Measurements from ENCODE around the gene ALG12.

Gene ALG12

GRCh38 chr22:49917974-49918910 lies at the start of gene ALG12, which contains the start of gene CRELD2:
Gene ALG12, minus strand, starts transcription at chr22:49918438. Its CDS starts 4,673 bp downstream, at chr22:49913765.
Gene CRELD2, plus strand, starts transcription at chr22:49918634. Its CDS starts 136 bp downstream, at chr22:49918770.
- peak; percentile 84 to 90 for DNase-seq

GRCh38 chr22:49967706-49968208 lies 49.5 kb upstream of the ALG12 start:
- no peak for DNase-seq

- DNase-seq: peak; percentile 58 to 65
Measured at GRCh38 chr22:49966774-49967705, 48.8 kb upstream of the ALG12 start.

- no peak for DNase-seq
Measured at GRCh38 chr22:49966041-49966773, 48.0 kb upstream of the ALG12 start.

- DNase-seq: no peak
Measured at GRCh38 chr22:49965091-49966040, 47.1 kb upstream of the ALG12 start.

GRCh38 chr22:49964136-49965090 lies 46.2 kb upstream of the ALG12 start:
- no peak for DNase-seq

DNA sequence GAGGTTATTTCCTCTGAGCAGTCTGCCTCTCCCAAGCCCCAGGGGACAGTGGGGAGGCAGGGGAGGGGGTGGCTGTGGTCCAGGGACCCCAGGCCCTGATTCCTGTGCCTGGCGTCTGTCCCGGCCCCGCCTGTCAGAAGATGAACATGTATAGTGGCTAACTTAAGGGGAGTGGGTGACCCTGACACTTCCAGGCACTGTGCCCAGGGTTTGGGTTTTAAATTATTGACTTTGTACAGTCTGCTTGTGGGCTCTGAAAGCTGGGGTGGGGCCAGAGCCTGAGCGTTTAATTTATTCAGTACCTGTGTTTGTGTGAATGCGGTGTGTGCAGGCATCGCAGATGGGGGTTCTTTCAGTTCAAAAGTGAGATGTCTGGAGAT lies 45.4 kb upstream of the ALG12 start:
- no peak for DNase-seq

DNA sequence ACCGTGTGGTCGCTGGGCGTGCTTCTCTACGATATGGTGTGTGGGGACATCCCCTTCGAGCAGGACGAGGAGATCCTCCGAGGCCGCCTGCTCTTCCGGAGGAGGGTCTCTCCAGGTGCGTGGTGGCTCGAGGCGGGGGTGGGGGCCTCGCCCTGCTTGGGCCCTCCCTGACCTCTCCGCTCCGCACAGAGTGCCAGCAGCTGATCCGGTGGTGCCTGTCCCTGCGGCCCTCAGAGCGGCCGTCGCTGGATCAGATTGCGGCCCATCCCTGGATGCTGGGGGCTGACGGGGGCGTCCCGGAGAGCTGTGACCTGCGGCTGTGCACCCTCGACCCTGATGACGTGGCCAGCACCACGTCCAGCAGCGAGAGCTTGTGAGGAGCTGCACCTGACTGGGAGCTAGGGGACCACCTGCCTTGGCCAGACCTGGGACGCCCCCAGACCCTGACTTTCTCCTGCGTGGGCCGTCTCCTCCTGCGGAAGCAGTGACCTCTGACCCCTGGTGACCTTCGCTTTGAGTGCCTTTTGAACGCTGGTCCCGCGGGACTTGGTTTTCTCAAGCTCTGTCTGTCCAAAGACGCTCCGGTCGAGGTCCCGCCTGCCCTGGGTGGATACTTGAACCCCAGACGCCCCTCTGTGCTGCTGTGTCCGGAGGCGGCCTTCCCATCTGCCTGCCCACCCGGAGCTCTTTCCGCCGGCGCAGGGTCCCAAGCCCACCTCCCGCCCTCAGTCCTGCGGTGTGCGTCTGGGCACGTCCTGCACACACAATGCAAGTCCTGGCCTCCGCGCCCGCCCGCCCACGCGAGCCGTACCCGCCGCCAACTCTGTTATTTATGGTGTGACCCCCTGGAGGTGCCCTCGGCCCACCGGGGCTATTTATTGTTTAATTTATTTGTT lies 44.8 kb upstream of the ALG12 start:
- no peak for DNase-seq

- peak; percentile 21 to 32 for DNase-seq
Measured at GRCh38 chr22:49962012-49962750, 43.9 kb upstream of the ALG12 start.

DNA sequence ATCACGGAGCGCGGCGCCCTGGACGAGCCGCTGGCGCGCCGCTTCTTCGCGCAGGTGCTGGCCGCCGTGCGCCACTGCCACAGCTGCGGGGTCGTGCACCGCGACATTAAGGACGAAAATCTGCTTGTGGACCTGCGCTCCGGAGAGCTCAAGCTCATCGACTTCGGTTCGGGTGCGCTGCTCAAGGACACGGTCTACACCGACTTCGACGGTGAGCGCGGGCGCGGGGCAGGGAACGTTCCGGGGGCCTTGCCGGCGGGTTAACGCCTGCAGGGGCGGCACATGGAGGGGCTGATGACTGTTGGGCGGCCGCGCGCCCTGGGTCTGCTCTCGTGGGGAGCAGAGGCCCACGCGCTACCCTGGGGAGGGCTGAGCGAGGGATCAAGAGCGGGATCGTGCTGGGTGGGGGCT lies 43.4 kb upstream of the ALG12 start:
- no peak for DNase-seq

DNA sequence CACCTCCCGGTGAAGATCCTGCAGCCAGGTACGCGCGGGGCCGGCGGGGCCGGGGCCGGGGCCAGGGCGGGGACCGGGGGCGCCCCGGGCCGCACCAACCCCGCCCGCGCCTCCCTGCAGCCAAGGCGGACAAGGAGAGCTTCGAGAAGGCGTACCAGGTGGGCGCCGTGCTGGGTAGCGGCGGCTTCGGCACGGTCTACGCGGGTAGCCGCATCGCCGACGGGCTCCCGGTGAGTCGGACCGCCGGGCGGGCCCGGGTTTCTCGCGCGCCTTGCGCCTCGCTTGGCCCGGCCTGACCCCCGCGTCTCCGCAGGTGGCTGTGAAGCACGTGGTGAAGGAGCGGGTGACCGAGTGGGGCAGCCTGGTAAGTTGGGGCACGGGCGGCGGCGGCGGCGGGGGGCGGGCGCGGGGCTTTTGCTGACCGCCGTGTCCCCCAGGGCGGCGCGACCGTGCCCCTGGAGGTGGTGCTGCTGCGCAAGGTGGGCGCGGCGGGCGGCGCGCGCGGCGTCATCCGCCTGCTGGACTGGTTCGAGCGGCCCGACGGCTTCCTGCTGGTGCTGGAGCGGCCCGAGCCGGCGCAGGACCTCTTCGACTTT lies 42.9 kb upstream of the ALG12 start:
- DNase-seq: no peak

- DNase-seq: peak; percentile 93 to 95
Measured at GRCh38 chr22:49960159-49961004, 42.1 kb upstream of the ALG12 start, which contains the start of gene PIM3. Gene PIM3, plus strand, starts transcription at chr22:49960772. Its CDS starts 176 bp downstream, at chr22:49960948.

- DNase-seq: peak in 1 of 2 experiments; percentile 45
Measured at GRCh38 chr22:49959782-49960158, 41.5 kb upstream of the ALG12 start.

- no peak for DNase-seq
Measured at GRCh38 chr22:49958931-49959781, 40.9 kb upstream of the ALG12 start.

- no peak for DNase-seq
Measured at GRCh38 chr22:49958366-49958921, 40.2 kb upstream of the ALG12 start.

All from AML-193 (cell line).